CD4-positive, alpha-beta T cell treated with Interleukin-1 beta for 1 hour (primary cell): ENCODE data around the gene TESK1.
"Not testable (repeated sequence)": the region's sequence is repeated elsewhere in the genome, so short reads cannot be mapped to it uniquely, and the experiment has no call there.

Experiments
- DNase-seq, 2 donors: peaks; one replicate each; pipeline ENCODE4 v3.0.0-alpha.2; 2020 to 2022

The TESK1 gene

DNA sequence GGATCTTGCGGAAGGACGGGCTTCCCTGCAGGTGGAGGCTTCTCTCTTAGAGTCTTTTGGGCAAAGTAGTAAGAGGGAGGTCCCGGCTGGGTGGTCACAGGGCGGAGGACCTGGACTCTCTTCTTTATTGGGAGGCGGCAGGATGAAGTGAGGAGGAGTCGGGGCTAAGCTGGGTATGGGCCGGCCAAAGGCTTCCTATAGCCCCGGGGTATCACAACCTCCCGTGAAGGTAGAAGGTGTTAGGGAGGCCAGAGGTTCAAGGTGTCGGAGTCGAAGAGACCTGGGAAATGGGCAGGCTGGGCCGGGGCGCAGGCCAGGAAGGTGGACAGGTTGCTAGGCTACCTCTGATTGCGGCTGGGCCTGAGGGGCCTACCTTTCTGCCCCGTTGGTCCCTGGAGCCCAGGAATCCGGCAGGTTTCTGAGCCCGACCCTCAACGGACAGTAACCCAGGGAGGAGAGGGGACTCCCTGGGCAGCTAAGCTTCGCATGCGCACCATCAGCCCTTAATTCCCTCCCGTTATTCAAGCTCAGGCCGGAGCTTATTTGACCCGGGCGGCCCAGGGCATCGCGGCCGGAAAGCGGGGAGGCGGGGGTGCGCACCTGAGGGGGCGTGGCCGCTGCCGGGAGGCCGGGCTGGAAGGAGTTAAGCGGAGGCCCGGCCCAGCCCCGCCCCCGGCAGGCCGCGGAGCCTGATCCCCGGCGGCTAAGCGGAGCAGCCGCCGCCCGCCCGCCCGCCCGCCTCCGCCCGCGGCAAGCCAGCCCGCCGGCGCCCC lies at the start of gene TESK1:
TESK1 (plus strand) TSS at position 685 of the 773 bp plus-strand sequence. CDS start 358 bp downstream, outside the sequence.
- DNase-seq = peak; percentile 84 to 85

GRCh38 chr9:35555881-35556280 lies 49.2 kb upstream of the TESK1 start:
- DNase-seq = no peak

- DNase-seq = no peak
Observed at GRCh38 chr9:35556776-35557175, 48.3 kb upstream of the TESK1 start.

DNA sequence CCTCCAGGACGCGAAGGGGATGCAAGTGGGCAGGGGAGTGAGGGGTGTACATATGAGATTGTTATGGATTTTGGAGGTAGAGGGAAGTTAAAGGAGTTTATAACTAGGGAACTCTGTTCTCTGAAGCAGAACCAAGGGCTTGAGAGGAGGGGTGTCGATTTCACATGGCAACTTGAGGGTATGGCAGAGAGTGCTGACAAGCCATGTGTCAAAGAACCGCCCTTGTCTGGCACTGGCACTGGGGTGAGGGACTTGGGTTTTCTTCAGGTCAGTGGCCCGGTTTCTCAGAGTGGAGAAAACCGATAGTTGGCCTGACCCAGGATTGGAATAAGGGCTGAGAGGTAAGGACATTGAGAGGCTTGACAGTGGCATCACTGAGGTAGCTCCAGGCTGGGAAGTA lies 47.7 kb upstream of the TESK1 start:
- DNase-seq = no peak

DNA sequence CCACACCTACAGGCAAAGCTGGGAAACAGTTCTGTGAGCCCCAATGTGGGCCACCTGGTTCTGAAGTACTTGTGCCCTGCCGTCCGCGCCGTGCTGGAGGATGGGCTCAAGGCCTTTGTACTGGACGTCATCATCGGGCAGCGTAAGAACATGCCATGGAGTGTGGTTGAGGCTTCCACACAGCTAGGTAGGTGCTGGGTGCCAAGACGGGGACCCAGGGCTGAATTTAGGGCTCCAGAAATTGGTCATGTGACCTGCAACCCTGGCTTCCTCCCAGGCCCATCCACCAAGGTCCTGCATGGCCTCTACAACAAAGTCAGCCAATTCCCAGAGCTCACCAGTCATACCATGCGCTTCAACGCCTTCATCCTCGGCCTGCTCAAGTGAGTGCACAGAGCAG lies 46.9 kb upstream of the TESK1 start:
- no peak for DNase-seq

DNA sequence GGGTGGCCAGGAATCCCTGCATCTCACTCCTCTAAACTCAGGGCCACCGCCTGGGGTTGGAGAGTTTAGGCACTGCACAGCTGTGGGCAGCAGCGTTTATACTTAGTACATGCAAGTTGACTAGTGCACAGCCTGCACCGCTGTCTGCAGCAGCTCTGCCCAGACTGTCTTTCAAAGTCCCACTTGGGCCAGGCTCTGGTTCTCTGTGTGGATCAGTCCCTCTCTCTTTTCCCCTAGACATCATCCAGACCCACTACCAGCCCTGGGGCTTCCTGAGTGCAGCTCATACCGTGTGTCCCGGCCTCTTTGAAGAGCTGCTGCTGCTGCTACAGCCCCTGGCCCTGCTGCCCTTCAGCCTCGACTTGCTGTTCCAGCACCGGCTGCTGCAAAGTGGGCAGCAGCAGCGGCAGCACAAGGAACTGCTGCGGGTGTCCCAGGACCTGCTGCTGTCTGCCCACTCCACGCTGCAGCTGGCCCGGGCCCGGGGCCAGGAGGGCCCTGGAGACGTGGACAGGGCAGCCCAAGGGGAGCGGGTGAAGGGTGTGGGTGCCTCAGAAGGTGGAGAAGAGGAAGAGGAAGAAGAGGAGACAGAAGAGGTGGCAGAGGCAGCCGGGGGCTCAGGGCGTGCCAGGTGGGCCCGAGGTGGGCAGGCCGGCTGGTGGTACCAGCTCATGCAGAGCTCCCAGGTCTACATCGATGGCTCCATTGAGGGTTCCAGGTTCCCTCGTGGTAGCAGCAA lies 45.1 kb upstream of the TESK1 start:
- DNase-seq = no peak

DNA sequence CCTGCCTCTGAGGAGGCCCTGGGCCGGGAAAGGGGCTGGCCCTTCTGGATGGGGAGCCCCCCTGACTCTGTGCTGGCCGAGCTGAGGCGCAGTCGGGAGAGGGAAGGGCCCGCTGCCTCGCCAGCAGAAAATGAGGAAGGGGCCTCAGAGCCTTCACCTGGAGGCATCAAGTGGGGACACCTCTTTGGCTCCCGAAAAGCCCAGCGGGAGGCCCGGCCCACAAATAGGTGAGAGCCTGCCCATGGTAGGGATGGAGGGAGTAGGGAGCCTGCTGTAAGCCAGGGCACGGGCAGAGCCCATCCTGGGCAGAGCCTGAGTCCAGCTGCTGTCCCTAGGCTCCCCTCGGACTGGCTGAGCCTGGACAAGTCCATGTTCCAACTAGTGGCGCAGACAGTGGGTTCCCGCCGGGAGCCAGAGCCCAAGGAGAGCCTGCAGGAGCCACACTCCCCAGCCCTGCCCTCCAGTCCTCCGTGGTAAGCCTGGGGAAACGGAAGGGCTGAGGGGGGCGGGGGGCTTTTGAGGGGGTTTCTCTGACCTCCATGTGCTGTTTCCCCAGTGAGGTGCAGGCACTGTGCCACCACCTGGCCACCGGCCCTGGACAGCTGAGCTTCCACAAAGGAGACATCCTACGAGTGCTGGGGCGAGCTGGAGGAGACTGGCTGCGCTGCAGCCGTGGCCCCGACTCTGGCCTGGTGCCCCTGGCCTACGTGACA lies 44.3 kb upstream of the TESK1 start:
- DNase-seq = no peak

GRCh38 chr9:35561468-35562261 lies 43.4 kb upstream of the TESK1 start:
- DNase-seq = no peak

DNA sequence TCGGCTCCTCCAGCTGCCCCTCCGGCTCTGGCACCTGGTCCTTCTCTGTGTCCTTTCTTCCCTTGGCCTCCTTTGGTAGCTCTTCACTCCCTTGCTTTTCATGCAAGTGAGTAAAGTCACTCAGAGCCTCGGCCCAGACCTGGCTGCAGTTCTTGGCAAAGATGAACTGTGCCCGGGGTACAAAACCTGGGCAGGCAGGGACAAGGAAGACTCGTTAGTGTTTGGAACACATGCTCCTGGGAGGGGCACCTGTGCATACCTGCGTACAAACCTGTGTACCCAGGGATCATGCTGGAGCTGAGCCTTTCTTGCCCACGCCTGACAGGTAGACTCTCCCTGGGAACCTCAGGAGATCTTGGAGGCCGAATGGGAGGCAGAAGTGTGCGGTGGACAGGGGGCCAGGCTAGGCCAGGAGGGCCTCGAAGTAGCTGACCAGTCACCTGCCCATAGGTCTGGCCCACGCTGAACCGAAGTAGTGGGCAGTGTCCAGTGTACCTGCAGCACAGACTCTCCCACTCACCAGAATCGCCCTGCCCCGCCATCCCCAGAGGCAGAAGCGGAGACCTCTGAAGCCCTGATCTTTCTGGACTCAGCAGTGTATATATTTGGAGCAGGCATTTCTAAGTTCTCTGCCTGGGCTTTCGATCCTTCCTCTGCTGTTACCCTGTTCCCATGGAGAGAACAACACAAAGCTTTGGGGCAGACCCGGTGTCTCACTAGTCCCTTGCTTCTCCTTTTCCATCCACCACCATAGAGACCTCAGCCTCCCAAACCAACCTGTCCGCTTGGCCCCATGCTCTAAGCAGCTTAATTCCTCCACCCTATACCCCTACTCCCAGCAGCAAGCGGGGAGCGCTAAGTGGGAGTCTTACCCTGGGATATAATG lies 41.9 kb upstream of the TESK1 start:
- no peak for DNase-seq

- no peak for DNase-seq
Observed at GRCh38 chr9:35563791-35564197, 41.3 kb upstream of the TESK1 start.

- DNase-seq = no peak
Observed at GRCh38 chr9:35564658-35565061, 40.4 kb upstream of the TESK1 start.

- DNase-seq = no peak
Observed at GRCh38 chr9:35566417-35566816, 38.6 kb upstream of the TESK1 start.

GRCh38 chr9:35568196-35568595 lies 36.9 kb upstream of the TESK1 start:
- no peak for DNase-seq

- DNase-seq = no peak
Observed at GRCh38 chr9:35569206-35569605, 35.9 kb upstream of the TESK1 start.

DNA sequence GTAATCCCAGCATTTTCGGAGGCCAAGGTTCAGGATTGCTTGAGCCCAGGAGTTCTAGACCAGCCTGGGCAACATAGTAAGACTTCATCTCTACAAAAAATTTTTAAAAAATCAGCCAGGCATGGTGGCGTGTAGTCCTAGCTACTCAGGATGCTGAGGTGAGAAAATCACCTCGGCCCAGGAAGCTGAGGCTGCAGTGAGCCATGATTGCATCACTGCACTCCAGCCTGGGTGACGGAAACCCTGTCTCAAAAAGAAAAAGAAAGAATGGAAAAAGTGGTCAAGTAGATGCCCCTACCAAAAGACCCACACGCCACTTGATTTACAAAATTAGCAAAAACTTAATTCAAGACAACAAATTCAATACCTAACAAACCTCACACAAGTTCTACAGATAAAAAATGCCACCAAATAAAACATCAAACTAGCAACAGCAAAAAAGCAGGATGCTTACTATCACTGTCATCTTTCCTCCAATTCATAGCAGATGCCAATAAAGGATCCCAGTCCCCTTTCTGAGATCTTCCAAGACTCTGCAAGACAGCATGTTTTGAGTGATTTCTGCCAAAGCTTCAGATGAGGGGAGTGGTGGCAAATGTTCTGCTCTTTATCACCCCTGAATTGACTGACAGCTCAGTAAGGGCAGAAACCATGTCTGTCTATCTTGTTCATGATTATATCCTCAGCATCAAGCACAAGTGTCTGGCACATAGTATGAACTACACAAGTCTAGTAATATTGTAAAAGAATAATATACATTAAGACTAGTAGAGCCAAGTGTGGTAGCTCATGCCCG lies 34.2 kb upstream of the TESK1 start:
- DNase-seq = no peak

DNA sequence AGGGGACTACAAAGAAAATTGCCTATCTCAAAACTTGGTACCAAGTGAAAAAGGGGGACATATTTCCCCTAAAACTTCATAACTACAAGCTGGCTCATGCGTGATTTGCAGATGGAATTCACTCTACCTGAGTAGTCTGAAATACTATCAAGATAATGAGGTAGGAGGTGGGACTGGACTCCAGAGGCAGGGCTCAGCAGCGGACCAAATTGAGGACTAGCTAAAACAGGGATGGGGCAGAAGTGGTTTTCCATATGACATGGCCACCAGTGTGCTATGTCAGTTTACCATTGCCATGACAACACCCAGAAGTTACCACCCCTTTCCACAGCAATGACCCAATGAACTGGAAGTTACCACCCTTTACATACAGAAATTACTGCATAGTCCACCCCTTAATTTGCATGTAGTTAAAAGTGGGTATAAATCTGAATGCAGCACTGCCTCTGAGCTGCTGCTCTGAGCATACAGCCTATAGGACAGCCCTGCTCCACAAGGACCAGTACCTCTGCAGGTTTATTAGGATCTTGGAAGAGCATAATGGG lies 30.4 kb upstream of the TESK1 start:
- DNase-seq = no peak

DNA sequence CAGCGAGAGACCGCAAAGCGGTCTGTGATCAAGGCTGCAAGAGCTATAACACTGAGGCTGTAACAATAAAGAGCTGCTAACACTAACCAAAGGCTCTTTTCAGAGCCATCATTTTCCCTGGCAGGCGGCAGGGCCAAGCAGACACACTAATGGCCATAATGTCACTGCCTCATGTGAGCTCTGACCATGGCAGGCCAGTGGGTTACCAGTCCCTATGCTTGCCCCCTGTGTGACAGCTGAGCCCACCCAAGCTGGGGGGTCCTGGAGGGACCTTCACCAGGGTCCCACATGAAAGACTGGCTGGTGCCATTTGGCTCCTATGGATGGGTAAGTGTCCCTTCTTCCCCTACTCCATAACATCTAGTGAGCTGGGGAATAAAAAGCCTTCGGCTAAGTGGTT lies 29.6 kb upstream of the TESK1 start:
- no peak for DNase-seq

GRCh38 chr9:35577486-35577885 lies 27.6 kb upstream of the TESK1 start:
- no peak for DNase-seq

- DNase-seq = no peak
Observed at GRCh38 chr9:35579130-35579529, 25.9 kb upstream of the TESK1 start.

- not testable (repeated sequence) for DNase-seq
Observed at GRCh38 chr9:35579659-35580227, 25.3 kb upstream of the TESK1 start.
